GM18867 (cell line): ENCODE measurements around the gene PARD3B.
"Not testable (repeated sequence)": the region's sequence is repeated elsewhere in the genome, so short reads cannot be mapped to it uniquely, and the experiment has no call there.

Experiments used
- ATAC-seq: cut with Tn5 transposase; IDR thresholded peaks from one replicate; pipeline ENCODE4 v1.9.1; 2021; ENCODE audit warnings: mild to moderate bottlenecking, moderate library complexity; ENCODE audit not compliant: unreplicated experiment

PARD3B gene

DNA sequence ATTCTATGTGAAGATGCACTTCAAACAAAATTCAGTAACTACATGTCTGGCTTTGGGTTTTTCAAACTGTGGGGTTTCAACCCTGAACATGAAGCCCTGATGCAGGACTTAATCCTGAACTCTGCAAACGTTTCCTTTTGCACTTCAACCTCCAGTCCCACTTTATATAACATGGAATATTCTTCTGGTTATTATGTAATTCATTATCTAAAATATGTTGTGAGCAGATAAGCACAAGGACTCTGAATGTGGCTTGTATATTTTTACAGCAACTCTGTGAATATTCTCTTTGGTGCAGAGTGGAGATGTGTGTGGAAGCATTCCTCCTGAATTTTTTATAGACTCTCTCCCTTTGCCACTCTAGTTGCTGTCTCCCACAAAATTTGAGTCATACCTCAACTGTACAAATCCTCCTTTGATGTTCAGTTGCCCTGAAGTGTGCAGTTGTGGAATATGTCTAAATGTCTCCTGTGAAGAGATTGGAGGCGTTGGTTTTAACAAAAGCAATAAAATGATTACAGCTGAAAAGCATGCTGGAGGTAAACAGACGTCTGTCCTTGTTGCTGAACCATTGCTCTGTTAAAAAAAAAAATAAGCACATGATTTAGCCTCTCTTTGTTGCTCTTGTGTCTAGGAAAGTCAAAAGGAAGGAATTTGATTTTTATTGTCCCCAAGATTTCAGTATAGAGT is 931.9 kb downstream of the PARD3B start:
- no peak for ATAC-seq

DNA sequence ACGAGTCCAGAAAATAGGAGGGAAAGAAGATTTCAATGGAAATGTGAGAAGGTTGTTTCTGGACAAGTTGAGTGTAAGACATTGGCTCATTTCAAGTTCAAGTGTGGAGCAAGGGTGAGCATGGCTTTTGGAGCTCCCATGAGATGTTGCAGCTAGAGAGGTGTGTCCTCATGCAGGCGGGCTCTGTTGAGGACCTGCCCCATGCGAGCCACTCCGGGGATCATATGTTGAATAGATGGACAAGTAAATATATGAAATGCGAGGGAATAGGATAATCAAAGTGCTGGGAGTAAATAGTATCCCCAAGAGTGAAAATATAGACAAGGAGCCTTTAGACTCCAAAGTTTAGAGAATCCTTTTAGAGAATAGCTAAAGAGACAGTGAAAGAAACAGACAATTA is 936.6 kb downstream of the PARD3B start:
- no peak for ATAC-seq

DNA sequence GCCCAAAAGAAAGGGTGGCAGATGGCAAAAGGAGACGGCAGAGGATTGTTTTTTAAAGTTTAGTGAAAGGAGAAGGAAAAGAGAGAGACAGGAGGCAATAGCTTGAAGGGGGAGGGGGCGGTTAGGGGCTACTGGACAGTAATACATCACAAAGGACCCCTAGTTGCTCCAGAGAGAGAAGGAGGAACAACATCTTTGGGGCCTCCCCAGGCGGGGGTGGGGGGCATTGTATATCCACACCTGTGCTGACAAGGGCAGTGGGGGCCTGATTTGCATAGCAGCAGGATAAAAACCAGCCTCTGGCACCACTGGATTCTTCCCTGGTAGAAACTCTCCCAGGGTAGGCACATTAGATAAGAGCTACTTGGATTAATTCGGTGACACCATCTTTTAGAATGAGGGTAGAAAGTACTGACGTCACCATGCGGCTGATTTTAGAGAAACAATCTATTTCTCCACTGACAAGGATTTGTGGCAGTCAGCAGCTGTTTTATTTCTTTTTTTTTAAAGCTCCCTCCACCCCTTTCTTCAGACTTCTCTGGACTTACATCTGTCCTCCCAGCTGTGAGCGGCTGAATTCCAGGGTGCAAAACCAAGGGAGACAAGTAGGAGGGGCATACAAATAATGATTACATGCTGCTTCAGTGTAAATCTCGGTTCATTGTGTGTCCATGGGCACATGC is 937.3 kb downstream of the PARD3B start:
- no peak for ATAC-seq

- no peak for ATAC-seq
Measured at GRCh38 chr2:205483095-205483494, 937.8 kb downstream of the PARD3B start.

DNA sequence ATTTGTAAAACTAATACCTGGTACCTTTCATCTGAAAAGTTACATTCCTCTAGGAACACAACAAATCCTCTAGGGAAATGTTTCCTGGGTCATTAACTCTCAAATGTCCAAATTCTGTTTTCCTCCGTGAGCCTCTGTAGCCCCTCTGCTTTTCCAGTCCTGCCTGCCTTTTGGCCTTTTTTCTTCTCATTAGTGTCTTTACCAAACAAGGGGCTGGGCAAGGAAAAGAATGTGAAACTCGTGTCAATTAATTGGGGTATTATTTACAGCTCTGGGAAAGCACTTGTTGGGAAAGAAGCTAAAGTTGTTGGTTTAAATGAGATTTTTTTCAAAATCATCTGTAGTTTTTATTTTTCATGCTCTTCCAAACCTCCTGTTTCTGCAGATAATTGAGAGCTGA is 938.9 kb downstream of the PARD3B start:
- no peak for ATAC-seq

- ATAC-seq, result no peak
Measured at GRCh38 chr2:205484764-205485163, 939.5 kb downstream of the PARD3B start.

- ATAC-seq, result not testable (repeated sequence)
Measured at GRCh38 chr2:205493528-205493927, 948.3 kb downstream of the PARD3B start.

DNA sequence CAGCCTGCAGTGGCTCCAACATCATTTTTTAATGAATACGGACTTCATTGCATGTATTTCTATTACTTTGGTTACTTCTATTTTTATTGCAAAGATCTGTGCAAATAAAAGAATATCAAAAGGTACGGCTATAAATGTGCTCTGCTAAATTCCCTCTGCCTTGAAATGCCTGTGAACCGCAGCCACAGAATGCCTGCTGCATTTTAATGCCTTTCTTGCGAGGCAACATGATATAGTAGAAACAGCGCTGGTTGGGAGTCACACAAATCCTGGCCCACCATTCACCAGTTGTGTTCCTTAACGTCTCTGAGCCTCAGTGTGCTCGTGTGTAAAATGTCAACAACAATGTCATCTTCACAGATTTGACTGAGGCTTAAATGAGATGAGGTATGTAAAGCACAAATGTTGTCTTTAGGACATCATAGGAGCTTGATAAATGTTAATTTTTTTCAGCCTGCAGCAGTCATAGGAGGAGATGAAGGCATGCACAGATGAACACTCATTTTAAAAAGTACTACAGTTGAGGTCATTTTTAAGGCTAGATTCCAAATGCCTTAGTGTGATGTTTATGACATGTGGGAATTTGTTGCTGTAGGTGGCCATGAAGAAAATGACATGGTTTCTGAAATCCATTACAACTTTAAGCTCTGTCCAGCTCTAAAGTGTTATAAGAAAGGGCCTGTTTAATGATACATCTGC is 949.4 kb downstream of the PARD3B start:
- ATAC-seq, result no peak

DNA sequence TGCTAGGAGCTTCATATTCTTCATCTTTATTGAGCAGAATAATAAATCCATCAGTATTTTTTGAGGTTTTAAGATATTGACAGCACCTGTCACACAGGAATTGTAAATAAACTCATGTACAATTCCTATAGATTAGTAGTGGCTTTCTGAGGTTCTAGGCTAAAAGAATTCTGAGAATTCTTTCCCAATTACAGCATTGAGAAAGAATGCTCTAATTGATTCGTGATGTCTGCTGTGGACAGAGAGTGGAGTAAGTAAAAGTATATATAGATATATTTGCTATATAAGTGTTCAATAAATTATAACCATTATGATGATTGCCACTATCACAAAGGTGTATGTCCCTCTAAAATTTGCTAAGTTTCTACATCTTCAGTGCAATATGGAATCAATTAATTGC is 950.5 kb downstream of the PARD3B start:
- ATAC-seq, result no peak

DNA sequence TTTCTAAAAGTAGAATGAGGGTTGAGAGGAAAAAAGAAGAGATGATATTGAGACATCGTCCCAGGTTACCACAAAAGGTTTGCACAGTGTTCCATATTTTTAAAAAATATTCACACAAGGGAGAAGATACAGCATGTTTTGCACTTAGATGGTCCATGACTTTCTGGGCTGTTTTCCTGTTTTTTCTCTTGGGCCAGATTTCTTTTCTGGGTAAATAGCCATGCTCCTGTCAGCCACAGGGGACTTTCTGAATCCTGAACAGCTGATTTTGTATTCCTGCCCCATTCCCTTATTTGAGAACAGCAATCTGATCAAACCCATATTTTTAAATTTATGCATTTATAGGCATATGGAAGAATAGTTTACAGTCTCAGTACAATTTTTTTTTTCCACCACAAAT is 951.1 kb downstream of the PARD3B start:
- ATAC-seq, result no peak

GRCh38 chr2:205496772-205497171 is 951.5 kb downstream of the PARD3B start:
- no peak for ATAC-seq

- no peak for ATAC-seq
Measured at GRCh38 chr2:205499006-205499405, 953.7 kb downstream of the PARD3B start.

GRCh38 chr2:205500065-205500464 is 954.8 kb downstream of the PARD3B start:
- ATAC-seq, result no peak

- ATAC-seq, result peak; percentile 45
Measured at GRCh38 chr2:205500951-205501350, 955.7 kb downstream of the PARD3B start.

- ATAC-seq, result no peak
Measured at GRCh38 chr2:205501826-205502225, 956.6 kb downstream of the PARD3B start.

DNA sequence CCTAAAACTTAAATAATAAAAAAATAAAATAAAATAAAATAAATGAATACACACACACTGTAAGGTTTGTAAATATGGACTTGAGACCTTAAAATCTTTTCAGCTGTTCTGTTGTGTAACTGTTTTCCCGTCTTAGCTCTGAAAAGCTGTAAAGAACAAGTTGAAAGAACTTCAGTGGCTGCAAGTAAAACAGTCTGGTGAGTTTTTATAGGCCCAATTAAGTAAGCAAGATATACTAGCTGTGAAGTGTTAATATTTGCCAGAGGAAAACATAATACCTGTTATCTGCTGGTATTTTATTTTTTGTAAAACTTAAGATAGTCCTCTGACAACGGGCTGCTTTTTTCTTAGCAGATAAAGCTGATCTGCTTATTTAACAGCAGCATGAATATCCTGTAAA is 960.1 kb downstream of the PARD3B start:
- ATAC-seq, result no peak

- ATAC-seq, result no peak
Measured at GRCh38 chr2:205509655-205510054, 964.4 kb downstream of the PARD3B start.

DNA sequence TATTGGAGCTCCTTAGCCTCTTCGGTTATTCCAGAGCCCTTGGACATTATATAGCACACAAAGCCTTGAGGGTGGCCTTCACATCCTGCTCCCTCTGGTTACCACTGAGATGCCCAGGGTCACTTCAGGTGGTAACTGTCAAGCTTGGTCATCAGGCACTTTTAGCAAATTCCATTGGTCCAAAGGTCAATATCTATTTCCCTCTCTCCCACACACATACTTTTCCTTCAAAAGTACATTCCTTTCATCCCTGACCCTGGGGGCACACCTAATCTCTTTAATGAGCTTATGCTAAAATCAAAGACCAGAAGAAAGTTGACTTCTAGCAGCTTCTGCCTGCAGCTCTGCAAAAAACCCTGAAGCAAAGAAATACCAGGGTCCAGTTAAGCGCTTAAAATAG is 965.1 kb downstream of the PARD3B start:
- no peak for ATAC-seq

DNA sequence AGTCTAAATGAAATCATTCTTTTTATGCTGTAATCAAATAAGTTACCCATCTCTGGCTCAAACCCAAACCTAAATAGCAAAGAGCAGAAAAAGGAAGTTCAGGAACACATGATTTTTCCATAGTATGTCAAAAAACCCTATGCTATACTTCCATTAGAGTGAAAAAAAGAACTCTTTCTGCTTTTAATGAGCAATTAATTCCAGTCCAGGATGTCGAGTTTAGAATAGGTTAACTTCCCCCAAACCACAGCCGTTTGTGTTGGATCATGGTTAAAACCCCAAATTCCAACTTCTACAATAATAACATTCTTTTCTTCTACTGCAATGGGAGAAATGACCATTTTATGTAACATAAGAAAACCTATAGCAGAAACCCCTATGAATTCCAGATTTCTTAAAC is 965.9 kb downstream of the PARD3B start:
- ATAC-seq, result no peak

DNA sequence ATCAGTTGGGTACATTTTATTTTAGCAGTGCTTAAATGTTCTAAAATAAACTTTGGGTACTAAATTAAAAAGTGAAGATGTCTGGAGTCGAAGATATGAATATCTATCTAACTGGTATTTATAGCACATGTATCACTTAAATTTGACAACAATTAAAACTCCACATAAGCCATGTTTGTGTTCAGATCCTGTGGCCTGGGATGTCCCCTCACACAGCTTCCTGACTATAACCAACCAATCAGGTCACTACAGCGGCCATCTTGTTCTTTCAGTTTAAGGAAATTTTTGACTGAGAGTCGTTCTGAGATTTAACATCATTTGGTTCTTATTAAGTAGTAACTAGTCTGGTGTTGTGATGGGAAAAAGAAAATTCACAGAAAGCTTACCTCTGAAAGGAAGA is 966.4 kb downstream of the PARD3B start:
- no peak for ATAC-seq

DNA sequence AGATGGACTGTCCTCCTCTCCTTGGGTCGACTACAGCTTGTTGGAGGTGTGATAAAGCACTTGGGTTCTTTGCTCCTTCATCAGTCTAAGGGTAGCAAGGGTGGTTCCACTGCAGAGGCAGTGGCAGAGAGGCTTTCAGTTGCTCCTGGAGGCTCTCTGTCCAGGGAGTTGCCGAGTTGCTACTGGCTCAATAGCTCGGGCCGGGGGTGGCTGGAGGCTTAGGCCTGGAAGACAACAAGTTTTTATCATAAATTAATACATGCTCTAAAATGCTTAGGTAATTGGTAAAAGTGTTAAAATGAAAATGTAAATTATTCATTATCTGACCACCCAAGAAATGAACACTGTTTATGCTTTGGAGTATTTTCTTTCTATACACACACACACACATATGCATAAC is 975.0 kb downstream of the PARD3B start:
- no peak for ATAC-seq

DNA sequence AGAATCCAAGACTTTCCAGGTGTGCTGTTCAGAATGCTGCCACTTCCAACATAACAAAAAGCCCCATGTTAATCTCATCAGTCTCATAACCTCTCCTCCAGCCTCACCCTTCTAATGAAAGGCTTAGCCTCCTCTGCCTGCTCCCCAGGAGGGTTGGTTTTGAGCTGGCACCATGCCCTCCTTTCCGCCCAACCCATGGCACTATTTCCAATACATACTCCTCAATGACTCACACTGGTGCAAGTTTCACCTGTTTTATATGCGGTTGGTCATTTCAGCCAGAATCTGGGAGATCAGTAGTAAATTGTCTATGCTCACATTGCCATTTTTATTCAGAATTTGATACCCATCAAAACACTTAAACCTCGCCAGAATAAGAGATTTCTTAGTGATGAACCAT is 979.4 kb downstream of the PARD3B start:
- no peak for ATAC-seq
